ENCODE data around the gene CCNI.

DNA sequence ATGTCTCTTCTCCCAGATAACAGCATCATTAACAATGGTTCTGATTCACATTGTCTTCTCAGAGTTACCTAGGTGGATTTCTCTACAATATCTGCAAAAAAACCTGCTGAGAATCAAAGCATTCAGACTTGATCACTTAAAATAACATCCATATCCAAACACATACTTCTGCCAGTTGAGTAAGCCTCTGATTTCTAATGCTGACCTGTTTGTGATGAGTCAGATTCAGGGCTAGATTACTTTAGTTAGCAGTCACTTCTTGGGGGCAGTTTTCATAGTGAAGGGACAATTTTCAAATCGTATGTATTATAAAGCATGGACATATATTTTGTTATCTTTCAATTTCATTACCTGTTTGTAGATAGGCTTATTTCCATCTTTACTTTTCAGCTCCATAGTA is 35.5 kb downstream of the CCNI start:
- TF ChIP-seq, protein P1, sequence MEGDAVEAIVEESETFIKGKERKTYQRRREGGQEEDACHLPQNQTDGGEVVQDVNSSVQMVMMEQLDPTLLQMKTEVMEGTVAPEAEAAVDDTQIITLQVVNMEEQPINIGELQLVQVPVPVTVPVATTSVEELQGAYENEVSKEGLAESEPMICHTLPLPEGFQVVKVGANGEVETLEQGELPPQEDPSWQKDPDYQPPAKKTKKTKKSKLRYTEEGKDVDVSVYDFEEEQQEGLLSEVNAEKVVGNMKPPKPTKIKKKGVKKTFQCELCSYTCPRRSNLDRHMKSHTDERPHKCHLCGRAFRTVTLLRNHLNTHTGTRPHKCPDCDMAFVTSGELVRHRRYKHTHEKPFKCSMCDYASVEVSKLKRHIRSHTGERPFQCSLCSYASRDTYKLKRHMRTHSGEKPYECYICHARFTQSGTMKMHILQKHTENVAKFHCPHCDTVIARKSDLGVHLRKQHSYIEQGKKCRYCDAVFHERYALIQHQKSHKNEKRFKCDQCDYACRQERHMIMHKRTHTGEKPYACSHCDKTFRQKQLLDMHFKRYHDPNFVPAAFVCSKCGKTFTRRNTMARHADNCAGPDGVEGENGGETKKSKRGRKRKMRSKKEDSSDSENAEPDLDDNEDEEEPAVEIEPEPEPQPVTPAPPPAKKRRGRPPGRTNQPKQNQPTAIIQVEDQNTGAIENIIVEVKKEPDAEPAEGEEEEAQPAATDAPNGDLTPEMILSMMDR (IDR thresholded peaks at IDR 0.05) = no peak
- no peak for TF ChIP-seq POLR2A (IDR thresholded peaks at IDR 0.05)
